Hepatocyte (in vitro differentiated cells): ENCODE data around the gene S100A8.

Experiments used
- CTCF ChIP-seq: fragments of 200-600 bp; sonication (generic); IDR thresholded peaks from 2 replicates; pipeline ENCODE4 v1.5.1; 2016; ENCODE audit warnings: antibody characterized with exemption, mild to moderate bottlenecking; ENCODE audit not compliant: poor library complexity
- EZH2 ChIP-seq: fragments of 200-600 bp; sonication (generic); IDR thresholded peaks from 2 replicates; pipeline ENCODE4 v1.6.1; 2016; ENCODE audit warnings: antibody characterized with exemption, mild to moderate bottlenecking, borderline replicate concordance
- EZH2phosphoT487 ChIP-seq: fragments of 200-600 bp; sonication (generic); IDR thresholded peaks from one replicate; pipeline ENCODE4 v1.6.1; 2018; ENCODE audit warnings: antibody characterized with exemption, mild to moderate bottlenecking, low read depth, moderate library complexity; ENCODE audit not compliant: unreplicated experiment, severe bottlenecking

GRCh38 chr1:153370146-153370545 is 20.7 kb downstream of the S100A8 start:
- TF ChIP-seq CTCF (no peak), EZH2phosphoT487 (no peak), EZH2 (no peak)
